HG03280 (cell line): ENCODE data around the gene PTPRK.

Experiments used
- ATAC-seq: cut with Tn5 transposase; IDR thresholded peaks from one replicate; pipeline ENCODE4 v1.9.1; 2021; ENCODE audit warnings: mild to moderate bottlenecking, moderate library complexity; ENCODE audit not compliant: unreplicated experiment

Gene PTPRK

DNA sequence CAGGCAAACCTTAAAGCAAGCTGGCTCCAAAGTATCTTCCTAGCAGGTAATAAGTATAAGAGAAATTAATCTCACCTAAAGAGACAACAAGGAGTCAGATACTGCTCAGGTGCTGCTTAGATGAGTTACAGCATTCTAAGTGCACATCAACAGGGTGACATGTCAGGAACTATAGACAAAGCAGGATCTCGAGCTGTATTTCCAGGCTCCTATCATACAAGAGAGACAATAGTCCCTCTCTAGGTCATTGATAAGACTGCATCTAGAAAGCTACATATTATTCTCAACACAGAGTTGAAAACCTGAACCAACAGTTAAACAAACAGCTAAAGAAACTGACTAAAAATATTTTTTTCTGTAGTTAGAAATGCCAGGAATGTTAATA is 3.9 kb downstream of the PTPRK start:
- ATAC-seq = no peak

DNA sequence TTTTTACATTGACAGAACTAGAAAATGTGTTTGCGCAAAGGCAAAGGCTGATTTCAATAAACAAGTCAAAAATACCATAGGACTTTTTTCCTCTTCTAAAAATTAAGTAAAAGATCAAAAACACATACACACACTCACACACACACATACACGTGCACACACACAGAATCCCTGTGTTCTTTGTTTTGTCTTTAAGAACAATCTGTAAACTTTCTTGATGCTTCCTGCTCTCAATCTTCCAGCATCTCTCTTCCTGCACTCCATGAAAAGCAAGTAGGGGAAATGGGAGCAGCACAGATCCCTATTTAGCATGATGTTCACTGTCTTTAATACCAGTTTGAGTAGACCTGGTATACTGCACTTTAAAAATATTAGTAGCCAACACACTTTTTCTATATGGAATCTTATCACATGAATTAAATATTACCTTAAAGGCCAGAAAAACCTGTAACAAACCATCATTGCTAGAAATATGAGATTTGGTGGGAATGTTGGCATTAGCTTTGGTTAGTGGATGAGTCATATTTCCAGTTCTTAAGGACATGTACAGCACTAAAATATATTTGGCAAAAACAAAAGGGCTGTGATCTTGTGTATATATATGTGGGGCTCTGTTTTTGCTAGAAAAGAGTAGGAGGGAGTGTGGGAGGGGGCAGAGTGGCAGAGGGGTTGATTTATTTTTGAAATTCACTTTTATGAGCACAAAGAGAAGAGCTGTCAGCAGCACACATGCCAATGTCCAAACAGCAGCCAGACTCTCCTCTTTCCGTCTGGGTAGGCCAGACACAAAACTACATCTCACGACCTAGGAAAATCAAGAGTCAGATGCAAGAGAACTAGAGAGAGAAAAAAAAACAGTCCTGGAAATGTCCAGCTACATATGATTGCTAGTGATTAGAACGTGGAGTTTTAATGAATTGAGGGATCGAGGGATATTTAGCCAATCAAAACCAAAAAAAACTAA is 4.6 kb downstream of the PTPRK start:
- no peak for ATAC-seq

DNA sequence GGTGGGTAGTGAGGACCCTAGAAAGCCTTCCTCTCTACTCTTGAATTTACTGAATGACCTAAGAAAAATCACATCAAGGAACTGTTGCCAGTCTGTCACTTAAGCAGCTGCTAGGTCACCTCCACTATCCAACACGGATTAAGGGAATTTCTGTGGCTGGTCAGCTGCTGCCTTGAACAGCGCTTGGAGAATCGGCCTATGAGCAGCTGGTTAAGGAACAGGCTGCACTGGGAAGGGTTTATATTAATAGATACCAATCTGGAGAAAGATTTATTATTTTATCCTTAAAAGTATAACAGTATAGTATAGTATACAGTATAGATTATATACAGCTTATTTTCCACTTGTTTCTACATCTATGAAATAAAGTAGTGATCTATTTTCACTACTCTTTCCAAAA is 6.5 kb downstream of the PTPRK start:
- ATAC-seq = no peak

DNA sequence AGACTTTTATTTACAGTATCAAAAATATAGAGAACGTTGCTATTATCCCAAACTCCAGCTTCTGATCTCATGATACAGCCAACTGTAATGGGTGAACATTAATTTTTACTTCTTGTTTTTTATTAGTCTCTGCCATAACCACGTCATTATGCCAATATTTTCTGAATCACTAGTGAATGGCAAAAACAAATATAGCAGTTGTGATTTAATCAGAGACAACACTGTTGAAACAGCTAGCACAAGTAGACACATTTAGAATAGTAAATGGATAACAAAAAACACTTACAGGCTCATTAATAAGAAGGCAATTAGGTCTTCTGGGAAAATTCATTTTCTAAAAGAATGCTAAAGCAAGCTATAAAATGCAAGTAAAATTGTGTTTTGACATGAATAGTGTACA is 8.1 kb downstream of the PTPRK start:
- ATAC-seq = no peak

GRCh38 chr6:128511506-128511905 is 8.9 kb downstream of the PTPRK start:
- no peak for ATAC-seq

GRCh38 chr6:128509709-128510108 is 10.7 kb downstream of the PTPRK start:
- ATAC-seq = no peak

DNA sequence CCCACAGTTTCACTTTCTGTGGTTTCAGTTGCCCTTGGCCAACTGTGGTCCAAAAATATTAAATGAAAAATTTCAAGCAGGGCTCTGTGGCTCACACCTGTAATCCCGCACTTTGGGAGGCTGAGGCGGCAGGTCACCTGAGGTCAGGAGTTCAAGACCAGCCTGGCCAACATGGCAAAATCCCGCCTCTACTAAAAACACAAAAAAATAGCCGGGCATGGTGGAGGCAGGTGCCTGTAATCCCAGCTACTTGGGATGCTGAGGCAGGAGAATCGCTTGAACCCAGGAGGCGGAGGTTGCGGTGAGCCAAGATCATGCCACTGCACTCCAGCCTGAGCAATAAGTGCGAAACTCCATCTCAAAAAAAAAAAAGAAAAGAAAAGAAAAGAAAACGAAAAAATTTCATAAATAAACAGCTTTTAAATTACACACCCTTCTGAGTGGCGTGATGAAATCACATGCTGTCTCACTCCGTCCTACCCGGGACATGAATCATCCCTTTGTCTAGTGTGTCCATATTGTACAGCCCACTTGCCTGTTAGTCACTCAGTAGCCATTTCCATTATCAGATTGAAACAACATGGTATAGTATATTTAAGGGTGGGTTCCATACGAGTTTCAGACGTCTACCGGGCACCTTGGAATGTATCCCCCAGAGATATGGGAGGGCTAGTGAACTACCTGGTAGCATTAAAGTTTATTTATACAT is 11.7 kb downstream of the PTPRK start:
- ATAC-seq = no peak

- ATAC-seq = no peak
Observed at GRCh38 chr6:128507337-128508310, 12.8 kb downstream of the PTPRK start.

DNA sequence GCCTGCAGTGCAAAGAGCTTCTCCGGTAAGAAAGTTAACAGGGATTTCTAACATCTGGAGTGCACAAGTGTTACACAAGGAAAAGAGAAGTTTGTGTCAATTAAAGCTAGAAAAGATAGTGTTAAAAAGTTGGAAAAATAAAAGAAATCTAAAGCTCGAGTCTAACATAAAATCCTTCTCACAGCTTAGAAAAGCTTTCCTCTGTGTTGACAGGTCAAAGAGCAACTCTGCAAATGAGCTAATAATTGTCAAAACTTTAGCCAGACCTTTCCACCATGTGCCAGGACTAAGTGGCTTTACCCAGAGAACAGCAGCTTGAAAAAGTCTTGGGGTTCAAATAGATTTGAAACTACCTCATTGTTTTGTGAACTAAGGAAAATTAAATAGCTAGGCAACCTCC is 14.8 kb downstream of the PTPRK start:
- no peak for ATAC-seq

- no peak for ATAC-seq
Observed at GRCh38 chr6:128504003-128504654, 16.3 kb downstream of the PTPRK start.

GRCh38 chr6:128500749-128501600 is 19.4 kb downstream of the PTPRK start:
- ATAC-seq = no peak

- ATAC-seq = no peak
Observed at GRCh38 chr6:128500014-128500413, 20.4 kb downstream of the PTPRK start.

DNA sequence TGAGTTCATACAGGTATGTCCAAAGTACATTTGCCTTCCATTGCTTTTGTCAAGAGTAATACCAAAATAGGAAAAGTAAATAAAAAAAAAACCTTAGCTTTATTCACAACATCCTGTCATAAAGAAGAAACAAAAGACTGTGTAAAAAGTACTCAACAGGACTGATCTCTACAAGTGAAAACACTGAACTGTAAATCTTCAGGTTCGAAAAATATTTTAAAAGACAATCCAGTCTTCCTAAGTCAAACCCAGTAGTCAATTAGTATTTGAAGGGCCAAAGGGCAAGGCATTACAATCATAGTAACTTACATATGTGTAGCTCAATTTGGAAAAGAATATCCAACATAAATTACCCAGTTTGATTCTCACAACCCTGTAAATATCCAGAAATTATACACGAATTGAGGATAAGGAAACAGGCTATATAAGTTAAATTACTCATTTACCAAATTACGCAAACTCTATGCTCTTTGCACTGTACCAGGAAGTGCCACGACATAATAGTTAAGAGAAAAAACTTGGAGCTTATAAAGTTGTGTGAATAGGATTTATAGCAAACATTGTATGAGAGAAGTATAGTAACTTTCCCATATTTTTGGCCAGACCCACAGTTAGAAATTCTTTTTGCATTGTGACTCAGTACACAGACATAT is 21.2 kb downstream of the PTPRK start:
- no peak for ATAC-seq

GRCh38 chr6:128498234-128498633 is 22.2 kb downstream of the PTPRK start:
- no peak for ATAC-seq

GRCh38 chr6:128495536-128496333 is 24.7 kb downstream of the PTPRK start:
- no peak for ATAC-seq

DNA sequence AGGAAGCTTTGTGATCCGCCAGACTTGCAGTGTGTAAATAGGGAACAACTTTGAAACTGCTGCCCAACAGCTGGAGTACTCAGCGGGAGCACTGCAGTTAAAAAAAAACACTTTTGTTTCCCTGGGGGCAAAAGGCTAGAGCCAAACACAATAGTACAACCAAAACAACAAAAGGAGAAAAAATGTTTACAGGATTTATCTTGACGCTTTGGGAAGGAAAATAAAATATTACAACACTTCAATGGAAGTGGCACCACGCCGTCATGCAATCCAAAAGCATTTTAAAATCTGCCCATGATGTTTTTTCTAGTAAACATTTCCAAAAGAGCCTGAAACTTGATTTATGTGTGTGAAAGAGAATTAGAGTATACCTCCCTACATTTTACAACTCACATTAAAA is 26.0 kb downstream of the PTPRK start:
- ATAC-seq = no peak

GRCh38 chr6:128493877-128494276 is 26.5 kb downstream of the PTPRK start:
- no peak for ATAC-seq

GRCh38 chr6:128492386-128492785 is 28.0 kb downstream of the PTPRK start:
- ATAC-seq = no peak
